ENCODE measurements around the gene ASIC2.

- TF ChIP-seq POLR2A (IDR thresholded peaks at IDR 0.05; ENCODE audit: low read length) (no peak), GATA1 (IDR thresholded peaks at IDR 0.05; ENCODE audit: low read depth, low read length) (no peak)
These were observed 210.4 kb downstream of the ASIC2 start for GRCh38 chr17:33082529-33083173.

Measured in erythroblast (primary cell).